ENCODE data around the gene TSC1. TPM values are rescaled to one million over a fixed set of nuclear protein-coding genes. Genes with fewer than 3 reads are reported as not detected.

The TSC1 gene
- total RNA-seq, 1 experiment from 2014 or later = 18.3 TPM

DNA sequence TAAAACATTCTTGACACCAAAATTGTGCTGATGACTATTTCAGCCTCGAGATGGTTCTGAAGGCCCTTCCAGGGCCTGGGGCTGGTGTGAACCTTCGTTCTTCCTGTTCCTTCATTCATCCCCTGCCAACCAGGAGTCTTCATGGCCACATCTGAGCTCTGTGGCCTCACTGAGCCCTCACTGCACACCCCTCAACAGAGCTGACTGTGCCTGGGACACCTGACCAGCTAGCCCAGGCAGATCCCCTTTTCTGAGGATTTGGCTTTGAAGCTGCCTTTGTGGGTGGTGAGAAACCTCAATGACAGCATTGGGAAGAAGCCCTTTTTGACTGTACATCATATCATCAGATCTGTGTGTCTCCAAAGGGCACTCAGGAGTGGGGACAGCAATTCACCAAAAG, 80.1 kb downstream of the TSC1 start:
- DNase-seq (ENCODE audit: low read depth) = no peak

DNA sequence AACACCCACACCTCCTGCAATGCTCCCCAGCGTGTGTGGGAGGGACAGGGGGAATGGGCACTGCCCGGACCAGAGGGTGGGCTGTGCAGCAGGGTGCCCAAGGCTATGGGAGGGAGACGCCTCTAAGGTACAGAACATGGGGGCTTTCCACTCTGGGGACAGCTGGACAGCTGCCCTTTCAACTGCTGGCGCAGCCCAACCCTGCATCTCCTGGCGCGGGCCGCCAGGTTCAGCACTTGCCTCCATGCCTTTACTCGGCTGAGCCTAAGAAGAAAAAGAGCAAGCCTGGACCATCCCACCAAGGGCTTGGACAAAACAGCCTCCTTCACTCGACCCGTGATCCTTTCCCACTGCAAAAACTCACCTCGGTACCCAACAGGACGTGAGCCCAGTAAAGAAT, 81.3 kb downstream of the TSC1 start:
- DNase-seq (ENCODE audit: low read depth) = no peak

DNA sequence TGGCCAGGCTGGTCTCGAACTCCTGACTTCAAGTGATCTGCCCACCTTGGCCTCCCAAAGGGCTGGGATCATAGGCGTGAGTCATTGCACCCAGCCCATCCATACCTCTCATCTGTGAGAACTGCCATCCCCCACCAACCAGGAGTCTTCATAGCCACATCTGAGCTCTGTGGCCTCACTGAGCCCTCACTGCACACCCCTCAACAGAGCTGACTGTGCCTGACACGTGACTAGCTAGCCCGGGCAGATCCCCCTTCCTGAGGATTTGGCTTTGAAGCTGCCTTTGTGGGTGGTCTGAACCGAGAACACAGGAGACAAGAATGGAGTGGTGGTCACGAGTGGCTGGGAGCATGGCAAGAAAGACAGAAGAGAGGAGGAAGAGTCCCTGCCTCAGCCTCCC, 81.9 kb downstream of the TSC1 start:
- peak; percentile 41 for DNase-seq (ENCODE audit: low read depth)

DNA sequence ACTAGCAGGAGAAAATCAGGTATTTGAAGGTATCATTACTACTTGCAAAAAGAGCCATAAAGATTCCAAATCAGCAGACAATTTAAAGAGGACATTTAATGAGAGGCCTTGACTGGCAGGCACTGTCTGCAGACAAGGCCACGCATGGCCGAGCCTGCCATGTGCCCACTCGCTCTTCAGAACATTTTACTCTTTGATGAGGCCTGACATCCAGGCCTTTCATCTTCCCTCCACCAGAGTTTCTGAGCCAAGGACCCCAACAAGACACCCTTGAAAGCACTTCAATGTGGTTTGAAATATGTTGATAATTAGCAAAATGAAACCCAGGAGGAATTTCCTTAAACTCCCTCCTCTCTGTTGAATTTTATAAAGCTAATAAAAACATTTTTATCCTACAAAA, 82.8 kb downstream of the TSC1 start:
- DNase-seq (ENCODE audit: low read depth) = no peak

DNA sequence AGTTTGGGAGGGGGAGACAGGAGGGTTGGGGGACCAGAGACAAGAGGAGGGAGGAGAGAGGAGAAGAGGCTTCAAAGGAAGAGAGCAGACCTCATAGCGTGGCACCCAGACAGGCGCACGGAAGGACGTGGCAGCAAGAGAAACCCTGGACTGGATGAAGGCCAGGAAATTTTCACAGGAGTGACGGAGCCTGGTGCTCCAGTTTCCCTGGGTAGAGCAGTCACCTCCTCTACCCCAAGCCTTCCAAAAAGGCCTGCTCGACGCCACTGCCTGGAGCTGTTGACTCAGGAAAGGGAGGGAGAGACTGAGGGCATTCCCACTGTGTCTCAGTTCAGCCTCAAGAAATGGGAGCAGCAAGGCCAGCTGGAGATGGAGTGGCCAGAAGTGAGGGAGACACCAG, 85.7 kb downstream of the TSC1 start:
- DNase-seq (ENCODE audit: low read depth) = no peak

DNA sequence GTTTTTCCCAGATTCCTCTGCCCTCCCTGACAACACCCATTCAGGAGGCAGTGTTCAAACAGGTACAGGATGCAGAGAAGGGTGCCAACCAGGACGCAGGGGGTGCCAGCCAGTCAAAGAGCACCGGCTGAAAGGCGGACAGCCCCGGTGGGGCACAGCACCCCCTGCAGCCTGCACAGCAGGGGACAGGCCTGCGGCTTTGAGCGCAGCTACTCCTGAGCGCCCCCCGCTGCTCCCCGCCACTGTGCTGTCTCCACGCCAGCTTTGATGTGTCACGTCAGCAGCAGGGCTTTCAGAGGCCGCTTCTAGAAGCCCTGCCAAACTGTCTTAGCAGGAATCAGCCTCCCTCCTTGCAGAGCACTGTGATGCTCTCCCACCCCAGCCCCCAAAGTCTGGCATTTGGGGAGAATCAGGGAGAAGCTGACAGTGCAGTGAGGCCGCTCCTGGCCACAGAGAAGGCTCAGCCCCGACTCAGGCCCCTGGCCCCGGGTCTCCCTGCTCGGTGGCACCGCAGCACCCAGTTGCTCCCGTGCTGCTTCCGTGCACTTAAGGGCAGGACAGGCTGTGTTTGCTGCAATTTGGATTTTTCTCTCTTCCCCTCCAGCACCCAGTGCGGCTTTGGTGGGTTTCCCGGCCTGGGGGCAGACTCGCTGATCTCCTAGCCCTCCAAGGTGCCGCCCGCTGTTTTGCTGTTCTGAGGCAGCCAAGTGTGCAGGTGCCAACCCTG, 86.6 kb downstream of the TSC1 start:
- DNase-seq (ENCODE audit: low read depth) = peak; percentile 29

DNA sequence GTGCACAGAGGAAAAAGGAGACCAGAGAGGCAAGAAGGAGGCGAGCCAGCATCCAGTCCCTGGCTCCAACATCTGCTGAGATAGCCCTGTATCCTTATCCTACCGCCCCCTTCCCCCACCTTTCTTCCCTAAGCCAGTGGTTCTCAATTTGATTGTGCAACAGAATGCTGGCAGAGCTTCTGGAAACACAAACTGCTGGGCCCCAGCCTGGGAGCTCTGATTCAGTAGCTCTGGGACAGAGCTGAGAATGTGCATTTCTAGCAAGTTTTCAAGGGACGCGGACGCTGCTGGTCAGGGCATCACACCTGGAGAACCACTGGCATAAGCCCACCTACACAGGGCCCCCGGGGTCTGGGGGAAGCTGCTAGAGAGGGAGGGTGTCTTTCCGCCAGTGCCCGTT, 87.4 kb downstream of the TSC1 start:
- DNase-seq (ENCODE audit: low read depth) = no peak

DNA sequence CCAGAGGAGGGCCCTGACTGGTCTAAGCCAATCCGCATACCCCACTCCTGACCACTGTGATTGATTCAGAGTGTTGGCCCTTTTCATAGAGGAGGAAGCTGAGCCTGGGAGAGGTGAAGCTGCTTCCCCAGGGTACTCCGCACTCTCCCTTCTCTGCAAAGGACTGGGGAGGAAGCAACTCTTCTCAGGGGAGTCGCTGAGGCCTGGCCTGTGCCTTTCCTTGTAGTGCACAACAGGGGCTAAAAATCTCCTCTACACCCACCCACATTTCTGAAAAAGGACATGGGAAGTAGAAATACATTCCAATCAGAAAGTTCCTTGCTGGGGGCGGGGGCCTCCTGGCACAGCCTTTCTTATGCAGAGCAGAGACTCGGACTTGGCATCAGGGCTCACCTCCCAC, 88.5 kb downstream of the TSC1 start:
- DNase-seq (ENCODE audit: low read depth) = no peak

DNA sequence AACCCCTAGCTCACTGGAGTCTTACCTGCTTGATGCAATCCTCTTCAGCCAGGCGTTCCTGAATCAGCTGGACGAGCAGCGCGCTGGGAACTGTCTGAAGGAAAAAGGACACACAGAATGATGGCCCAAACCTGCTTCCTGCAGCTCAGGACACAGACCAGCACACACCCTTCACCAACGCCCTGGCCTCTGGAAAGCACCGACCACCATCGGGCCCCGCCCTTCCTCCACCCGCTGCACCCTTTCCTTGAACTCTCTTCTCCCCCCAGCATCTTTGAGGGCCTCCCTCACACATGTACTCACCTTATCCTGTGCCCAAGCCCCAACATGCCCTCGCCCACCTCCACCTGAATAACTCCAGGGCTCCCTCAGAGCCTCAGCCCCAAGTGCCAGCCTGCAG, 89.6 kb downstream of the TSC1 start:
- no peak for DNase-seq (ENCODE audit: low read depth)

DNA sequence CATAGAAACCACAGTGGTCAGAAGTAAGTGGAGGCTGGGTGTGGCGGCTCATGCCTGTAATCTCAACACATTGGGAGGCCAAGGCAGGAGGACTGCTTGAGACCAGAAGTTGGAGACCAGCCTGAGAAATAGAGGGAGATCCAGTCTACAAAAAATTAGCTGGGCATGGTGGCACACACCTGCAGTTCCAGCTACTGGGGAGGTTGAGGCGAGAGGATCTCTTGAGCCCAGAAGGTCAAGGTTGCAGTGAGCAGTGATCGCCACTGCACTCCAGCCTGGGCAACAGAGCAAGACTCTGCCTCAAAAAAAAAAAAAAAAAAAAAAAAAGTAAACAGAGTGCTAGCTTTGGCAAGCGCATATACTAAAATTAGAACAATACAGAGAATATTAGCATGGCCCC, 90.9 kb downstream of the TSC1 start:
- no peak for DNase-seq (ENCODE audit: low read depth)

DNA sequence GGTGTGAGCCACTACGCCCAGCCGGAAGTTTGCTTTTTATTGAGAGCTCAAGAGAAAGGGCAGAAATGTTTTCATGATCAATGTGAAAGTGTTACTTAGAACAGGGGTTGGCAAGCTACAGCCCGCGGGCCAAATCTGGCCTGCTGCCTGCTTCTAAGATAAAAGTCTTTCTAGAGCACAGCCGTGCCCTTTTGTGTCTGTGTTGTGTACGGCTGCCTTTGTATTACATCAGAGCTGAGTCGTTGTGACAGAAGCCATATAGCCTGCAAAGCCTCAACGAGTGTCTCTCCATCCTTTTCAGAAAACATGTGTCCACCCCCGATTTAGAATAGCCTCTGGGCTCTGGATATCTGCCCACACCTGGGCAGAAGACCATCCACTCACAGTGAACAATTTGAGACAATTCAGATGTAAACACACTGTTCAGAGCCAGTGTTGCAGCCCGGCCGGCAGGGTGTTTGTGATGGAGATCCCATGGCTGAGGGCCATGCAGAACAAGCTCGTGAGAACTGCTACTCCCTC, 95.2 kb downstream of the TSC1 start:
- no peak for DNase-seq (ENCODE audit: low read depth)

DNA sequence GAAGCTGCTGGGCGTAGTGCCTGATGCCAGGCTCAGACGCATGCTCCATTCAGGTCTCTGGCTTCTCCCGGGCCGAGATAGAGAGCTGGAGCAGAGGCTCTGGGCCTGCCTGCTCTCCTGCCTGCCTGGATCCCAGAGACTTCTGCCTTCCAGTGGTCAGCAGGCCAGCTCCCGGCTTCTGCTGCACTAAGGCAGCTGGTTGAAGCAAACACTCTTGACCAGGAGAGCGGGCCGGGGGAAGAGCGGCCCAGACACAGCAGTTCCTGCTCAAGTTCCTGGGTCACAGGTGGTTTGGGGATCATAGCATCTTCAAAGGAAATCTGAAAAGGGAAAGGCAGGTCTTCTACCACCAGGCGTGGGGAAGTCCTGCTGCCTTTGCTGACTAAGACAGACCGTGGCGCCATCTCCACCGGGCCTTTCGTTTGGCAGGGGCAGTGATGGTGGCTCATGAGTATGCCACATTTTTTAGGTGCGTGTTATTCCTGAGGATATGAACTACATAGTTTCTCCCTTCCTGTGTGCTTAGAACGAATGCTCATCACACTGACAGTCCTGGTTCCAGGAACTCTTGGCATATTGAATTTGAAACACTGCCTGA, 97.4 kb downstream of the TSC1 start:
- DNase-seq (ENCODE audit: low read depth) = no peak

DNA sequence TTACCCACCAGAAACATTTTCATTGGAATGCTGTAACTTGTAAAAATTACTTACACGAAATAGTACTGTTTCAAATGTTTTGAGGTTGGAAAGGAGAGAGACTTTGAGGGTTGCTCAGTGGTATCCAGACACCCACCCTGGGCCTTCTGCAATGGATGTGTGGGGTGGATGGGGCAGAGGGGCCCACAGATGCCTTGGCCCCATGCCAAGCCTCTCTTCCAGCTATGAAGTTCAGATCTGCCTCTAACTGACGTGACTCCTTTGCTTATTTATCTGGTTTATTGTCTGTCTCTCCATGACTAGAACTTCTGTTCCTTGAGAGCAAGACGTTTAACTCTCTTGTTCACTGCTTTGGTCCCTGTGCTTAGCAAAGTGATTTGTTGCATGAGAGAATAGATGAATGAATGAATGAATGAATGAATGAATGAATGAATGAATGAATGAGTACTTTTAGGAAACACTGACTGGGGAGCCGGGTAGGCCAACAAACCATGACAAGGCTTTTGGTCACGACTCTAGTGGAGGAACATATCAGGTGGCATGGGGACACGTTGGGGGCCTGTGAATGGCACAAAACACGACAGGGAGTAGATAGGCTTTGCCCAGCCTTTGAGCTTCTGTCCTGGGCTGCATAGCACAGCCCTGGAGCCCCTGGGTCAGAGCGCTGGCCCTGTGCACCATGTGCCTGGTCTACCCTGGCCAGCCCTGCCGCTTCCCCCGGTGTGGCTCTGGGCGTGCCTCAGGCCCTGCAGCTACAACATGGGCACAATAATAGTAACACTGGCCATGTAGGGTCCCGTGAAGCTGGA, 98.1 kb downstream of the TSC1 start:
- DNase-seq (ENCODE audit: low read depth) = no peak

DNA sequence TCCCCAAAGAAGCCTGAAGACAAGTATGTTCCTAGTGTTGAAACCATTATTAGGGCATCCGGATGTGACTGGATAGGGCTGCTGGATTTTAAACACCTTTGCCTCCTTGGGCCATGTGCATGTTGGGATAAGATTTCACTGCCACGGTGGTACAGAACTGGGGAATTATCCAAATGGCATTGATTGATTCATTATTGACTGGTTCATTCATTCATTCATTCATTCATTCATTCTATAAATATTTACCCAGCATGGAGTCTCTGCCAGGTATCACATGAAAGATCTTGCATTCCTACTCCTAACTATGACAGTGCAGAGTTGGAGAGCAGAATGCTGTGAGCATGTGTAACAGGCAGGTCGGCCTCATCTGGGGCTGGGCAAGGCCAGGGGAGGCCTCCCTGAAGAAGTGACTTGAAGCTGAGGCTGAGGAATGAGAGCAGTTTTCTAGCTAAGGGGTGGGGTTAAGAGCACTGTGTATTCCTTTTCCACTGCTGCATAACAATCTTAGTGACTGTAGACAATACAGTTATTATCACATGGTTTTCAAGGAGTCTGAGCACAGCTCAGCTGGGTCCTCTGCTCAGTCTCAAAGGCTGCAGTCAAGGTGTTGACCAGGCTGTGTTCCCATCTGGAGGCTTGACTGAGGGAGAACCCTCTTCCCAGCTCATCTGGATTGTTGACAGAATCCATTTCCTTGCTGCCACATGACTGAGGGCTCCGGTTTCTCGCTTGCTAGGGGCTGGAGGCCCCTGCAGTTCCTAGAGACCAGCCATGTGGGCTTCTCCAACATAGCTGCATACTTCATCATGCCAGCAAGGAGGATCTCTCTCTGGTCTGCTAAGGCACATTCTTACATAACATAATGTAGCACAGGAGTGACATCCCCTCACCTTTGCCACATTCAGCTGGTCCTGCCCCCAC, 102.0 kb downstream of the TSC1 start:
- no peak for DNase-seq (ENCODE audit: low read depth)

Small RNA genes lying within 50 kb of the gene (small RNA-seq; reads per million reads assigned to genes)
- gene AL593851.1 (not detected), gene MIR548AW (not detected), gene RNU7-21P (not detected)

Other genes with a start within 250 kb of the TSC1 start
- not detected in 2 replicates for gene AK8, start 66.3 kb downstream of the TSC1 start, total RNA-seq (2014; rRNA removed; shearing (Covaris generic))
- 2.6 and 5.5 TPM in 2 replicates for gene SPACA9, start 65.7 kb downstream of the TSC1 start, total RNA-seq (2014; rRNA removed; shearing (Covaris generic))
- gene GFI1B, start 34.1 kb upstream of the TSC1 start, total RNA-seq (2014; rRNA removed; shearing (Covaris generic)) = not detected in 2 replicates
- 90.7 and 91.3 TPM in 2 replicates for gene GTF3C5, start 86.4 kb upstream of the TSC1 start, total RNA-seq (2014; rRNA removed; shearing (Covaris generic))
- 0.45 TPM in 1 of 2 replicates, not detected in the other for gene CEL, start 117.4 kb upstream of the TSC1 start, total RNA-seq (2014; rRNA removed; shearing (Covaris generic))
- gene RALGDS, start 176.6 kb upstream of the TSC1 start, total RNA-seq (2014; rRNA removed; shearing (Covaris generic)) = 20.9 and 23.4 TPM in 2 replicates
- 0.13 and 0.21 TPM in 2 replicates for gene GBGT1, start 219.3 kb upstream of the TSC1 start, total RNA-seq (2014; rRNA removed; shearing (Covaris generic))